Stimulated activated CD4-positive, alpha-beta T cell treated with anti-CD3 and anti-CD28 coated beads, Interleukin-15, amount 100 ng/mL, for 24 hours (primary cell): ENCODE measurements around the gene CEP85.
A peak's percentile ranks its signal among the peaks of the same experiment; 100 is the strongest.
"Not testable (repeated sequence)": the region's sequence is repeated elsewhere in the genome, so short reads cannot be mapped to it uniquely, and the experiment has no call there.

Experiments used
- DNase-seq: peaks from one replicate; pipeline ENCODE4 v3.0.0-alpha.2; 2020

CEP85 gene

DNA sequence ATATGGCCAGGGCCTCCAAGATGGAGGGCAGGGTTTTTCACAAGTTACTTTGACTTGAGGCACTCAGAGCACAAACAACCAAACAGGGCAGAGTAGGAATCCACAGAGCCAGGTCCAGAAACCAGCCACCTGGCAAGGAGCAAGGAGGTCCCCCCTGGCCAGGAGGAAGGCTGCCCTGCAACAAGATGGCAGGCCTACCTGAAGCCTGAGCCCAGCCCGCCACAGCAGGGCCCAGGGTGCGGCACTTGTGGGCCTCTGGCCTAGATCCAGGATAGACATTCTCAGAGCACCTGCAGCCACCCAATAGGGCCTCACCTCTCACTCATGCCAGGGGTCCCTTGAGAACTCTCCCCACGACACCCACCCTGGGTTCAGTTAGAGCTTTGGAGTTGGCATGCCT lies 57.4 kb downstream of the CEP85 start:
- no peak for DNase-seq

DNA sequence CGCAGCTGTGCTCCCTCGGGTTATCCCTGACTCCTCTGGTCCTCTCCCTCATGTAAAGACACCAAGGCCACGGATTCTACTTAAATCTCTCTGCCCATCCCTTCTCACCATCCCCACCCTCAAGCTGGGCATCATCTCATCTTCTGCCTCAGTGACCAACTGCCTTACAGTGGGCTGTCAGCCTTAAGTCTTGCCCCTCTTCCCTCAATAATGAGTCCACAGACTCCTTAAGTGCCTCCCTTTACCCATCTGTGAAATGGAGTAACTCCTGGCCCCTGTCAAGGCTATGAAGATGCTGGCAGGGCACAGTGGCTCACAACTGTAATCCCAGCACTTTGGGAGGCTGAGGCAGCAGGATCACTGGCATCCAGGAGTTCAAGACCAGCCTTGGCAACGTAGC lies 57.9 kb downstream of the CEP85 start:
- no peak for DNase-seq

DNA sequence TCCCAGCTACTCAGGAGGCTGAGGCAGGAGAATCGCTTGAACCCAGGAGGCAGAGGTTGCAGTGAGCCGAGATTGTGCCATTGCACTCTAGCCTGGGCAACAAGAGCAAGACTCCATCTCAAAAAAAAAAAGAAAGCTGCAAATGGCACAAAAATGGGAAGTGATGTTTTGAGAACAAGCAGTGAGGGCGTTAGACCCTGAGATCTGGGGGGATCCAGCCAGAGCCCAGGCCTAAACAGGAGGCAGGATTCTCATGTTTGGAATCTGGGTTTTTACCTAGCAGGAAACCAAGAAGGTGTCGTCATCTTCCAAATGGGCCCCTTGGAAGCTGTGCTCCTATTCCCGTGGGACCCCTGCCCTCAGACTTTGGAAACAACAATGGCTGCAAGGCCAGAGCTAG lies 58.7 kb downstream of the CEP85 start:
- DNase-seq = not testable (repeated sequence)

DNA sequence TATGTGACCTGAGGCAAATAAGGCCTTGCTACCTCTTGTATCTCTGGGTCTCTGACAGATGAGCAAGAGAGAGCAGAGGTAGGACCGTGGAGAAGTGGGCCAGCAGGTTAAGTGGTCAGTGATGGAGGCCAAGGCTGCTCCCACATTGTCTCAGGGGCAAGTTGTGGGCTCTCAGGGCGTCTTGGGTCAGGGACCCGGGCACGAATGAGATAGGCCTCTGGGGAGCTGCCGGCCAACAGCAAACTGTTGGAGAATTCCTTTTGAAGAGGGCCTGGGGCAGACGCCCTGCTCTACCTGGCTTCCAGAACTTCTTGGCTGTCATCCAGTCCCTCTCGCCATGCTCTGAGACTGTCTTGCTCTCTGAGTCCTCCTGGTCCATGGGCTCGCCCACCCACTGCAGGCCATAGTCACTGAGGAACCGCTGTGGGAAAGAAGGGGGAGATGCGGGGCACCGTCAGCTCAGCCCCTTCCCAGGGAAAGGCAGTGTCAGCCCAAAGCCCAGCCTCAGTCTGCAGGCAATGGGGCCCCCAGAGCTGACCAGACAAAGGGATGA lies 60.0 kb downstream of the CEP85 start:
- no peak for DNase-seq

DNA sequence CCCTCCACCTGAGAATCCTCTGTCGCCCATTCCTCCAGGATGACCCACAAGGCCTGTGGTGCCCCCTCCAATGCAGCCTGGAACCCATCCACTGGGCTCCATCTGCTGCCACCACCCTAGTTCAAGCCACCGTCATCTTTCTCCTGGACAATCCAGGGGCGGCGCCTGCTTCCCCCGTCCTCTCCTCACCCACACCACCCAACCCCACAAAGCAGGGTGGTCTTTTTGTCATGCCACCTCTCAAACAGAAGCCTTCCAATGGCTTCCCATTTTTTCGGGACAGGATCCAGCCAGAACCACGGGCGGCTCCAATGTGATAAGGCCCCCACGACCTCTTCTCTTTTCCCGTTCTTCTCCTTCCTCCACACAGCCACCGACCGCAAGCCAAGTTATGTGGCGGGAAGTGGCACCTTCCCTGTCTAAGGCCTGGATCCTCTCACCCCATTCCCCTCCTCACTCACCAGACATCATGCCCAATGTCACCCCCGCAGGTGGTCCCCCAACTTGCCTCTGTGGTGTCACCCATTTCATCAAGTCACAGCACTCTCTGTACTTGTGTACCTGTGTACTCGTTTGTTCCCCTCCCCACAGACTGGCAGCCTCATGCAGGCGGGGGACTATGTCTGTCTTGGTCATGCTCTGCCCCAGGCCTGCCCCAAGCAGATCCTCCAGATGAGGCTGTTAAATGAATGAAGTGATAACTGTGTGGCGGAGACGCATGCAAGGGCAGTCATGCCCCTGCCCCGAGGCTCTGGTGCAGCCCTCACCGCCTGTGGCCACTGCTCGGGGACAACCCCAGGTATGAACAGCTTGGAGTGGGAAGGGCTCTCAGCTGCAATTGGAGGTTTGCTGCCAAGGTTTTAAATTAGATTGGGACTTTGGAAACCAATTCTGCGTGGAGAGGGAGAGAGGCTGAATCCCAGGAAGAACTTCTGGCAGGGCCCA lies 61.5 kb downstream of the CEP85 start:
- no peak for DNase-seq

DNA sequence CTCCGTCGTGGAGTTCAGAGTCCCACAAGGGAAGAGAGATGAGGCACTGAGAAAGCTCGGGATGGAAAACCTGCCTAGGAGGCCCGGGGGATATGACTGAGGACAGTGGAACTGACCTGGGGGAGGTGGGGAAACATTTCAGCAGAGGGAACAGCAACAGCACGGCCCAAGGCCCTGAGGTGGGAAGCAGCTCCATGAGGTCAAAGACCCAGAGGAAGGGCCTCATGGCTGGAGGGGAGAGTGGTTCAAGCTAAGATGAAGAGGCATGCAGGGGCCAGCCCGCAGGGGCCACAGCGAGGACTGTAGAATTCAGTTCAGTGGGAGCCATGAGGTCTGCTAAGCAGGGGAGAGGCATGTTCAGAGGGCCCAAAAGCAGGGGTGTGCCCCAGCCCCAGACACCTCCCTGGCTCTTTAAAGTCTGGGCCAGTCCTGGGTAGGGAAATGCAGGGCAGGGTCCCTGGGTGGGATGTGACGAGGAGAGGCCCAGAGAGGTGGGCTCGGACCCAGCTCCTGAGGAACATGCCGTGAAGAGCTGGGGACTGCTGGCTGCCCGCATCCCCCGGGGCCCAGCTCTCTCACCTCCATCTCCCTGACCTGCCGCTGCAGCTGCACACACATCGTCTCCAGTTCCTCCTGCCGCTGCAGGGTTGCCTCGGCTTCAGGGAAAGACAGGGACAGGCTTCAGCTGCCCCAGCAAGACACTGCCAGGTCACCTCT lies 62.5 kb downstream of the CEP85 start:
- no peak for DNase-seq

DNA sequence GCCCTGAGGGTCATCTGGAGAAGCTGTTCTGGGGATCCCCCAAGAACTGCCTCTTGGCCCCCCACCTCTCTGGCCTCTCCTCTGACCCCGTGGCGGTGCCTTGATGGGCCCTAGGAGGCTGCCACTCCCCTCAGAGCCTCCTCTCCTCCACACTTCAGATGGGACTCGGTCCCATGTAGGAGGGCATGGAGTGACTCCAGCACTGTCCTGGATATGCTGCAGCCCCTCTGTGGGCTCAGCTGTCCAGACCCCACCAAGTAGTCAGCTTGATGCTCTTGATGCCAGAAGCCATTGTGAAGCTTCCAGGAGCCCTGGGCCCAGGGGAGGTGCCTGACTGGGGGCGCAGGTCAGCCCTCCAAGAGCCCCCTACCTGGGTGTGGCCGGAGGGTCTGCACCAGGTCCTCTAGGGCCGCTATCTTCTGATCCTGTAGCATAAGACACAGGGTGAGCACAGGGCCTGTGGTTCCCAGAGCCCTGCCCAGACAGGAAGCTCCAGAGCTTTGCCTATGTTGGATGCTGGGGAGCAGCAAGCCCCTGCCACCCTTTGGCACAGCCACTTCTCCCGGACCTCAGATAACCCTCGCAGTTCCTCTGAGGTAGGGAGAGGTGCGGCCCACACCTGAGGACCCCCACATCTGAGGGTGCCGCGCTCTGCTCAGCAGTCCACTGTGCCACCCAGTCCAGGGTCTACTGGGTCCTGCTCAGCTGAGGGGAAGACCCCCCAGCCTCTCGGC lies 63.2 kb downstream of the CEP85 start:
- no peak for DNase-seq

DNA sequence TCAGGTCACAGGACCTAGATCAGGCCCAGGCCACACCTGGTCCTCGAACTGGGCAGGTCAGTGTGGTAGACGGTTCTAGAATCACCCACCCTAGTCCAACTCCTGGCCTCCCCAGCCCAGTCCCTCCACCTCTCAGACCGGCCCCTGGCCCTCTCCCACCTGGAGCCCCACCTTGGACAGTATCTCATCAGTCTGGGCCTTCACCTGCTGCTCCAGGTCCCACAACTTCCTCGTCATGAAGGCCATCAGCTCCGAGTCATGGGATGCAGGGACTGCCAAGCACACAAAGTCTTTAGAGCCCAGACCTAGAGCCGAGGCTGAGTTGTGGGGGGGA lies 63.8 kb downstream of the CEP85 start:
- DNase-seq = no peak

DNA sequence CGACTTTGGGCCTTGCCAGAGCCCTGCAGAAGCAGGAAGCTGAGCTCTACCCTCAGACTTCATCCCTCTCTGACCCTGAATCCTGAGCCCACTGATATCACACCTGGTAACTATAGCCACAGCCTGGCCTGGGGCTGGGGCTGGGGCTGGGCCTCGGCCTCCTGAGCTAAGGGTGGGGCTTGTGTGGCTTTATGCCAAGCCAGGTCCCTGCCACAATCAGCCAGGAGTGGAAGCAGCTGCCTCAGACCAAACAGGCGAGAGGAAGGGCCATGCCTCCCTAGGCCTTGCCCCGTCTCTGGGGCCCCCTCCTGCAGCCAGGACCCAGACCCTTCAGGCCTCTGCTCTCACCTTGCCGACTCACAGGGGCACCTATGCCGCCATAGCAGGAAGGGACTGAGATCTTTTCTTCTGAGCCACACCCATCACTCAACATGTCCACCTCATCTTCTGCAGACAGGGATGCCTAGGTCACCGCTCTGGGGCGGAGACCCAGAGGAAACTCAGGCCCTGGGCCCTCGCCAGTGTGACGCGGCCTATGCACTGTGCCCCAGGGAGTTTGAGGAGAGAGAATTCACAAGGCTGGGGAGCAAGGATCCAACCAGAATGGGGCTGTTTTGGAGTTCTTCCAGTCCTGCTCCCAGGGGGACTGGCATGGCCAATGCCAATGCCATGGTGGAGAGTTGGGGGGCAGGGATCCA lies 66.7 kb downstream of the CEP85 start:
- DNase-seq = no peak

DNA sequence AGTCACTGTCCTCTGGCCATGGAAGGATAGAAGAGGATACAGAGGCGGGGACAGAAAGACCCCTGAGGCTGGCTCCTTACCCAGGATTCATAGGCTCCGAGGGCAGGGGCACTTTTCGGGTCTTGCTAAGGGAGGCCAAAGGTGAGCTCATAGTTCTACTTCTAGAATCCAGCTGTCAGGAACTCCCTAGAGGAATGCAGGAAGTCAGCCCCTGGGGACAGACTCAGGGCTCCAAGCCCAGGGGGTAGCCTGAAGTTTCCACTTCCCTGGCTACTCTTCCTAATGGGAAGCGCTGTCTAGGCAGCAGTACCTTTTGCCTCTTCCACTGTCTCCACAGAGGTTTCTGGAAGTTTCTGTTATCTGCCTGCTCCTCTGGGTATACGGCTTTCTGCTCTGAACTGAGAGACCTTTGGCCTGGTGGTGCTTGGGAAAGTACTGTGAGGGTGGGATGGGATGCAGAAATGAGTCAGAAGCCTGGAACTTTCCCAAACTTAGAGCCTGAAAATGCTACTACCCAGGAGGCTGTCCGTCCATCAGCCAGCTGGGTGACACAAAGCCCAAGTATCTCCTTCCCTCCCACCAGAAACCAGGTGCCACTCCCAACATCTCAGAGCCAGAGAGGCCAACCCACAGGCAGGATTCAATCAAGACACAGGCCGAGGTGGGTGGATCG lies 68.9 kb downstream of the CEP85 start:
- no peak for DNase-seq

DNA sequence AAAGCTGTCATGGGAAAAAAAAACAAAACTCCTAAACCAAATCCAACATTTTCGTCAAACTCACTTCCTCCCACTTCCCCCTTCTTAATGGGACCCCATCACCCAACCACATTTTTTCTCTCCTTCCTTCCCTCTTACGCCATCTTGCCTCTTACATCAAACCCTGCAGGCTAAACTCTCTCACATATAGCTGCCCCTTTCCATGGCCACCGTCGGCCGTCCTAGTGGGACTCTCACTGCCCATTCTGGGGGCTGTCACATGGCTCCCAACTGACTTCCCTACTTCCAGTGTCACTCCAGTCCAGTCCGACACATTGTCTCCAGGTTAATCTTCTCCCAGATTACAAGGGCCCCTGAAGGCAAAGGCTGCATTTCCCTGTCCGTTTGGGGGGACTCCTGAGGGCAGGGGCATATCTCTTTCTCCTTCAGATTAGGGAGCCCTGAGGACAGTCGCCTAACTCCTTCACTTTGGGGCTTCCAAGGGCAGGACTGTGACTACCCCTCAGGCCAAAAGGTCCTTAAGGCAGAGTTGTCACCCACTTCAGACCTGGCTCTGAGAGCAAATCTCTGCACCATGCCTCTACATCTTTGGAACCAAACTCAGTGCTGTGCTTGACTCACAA lies 71.8 kb downstream of the CEP85 start:
- no peak for DNase-seq

DNA sequence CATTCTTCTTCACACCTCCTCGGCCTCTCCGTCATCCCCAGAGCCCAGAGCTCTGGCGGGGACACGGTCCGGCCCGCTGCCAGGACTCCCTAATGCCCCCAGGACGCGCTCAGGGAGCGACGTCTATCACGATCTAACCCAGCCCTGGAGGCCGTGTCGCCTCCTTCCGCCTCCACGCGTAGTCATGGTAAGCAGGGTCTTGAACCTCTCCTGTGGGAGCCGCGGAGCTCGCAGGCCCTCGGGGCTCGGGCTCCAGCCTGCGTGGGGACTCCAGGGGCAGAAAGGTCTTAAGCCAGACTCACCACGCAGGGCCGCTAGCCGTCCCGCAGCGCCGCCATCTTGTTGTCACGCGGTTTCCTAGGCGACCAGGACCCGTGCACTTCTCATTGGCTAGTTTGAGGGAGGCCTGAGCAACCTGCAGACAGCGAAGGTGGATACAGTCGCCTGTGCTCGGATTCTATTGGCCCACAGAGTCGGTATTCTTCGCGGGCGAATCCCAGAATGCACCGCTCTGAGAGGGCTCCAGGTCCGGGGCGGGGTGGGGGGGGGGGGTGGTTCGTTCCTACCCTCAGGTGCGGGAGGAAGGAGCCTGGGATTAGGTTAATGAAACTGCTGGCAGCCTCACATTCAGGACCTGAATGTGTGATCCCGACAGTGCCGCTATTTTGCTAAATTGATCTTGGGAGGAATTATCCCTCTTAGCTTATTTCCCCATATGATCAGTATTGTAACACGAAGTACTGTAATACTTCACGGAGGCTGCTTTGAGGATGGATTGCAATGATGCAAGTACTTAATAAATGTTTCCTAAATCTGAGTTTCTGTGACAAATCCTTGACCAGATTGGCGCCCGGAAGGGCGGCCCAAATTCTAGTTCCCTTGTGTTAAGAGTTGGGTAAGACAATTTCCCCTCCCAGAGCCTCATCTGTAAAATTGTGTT lies 72.6 kb downstream of the CEP85 start, which contains the start of gene UBXN11:
Gene UBXN11 (minus strand): TSS at position 347 of the 940 bp plus-strand sequence. CDS start 3,753 bp downstream, outside the sequence.
- peak; percentile 96 for DNase-seq

DNA sequence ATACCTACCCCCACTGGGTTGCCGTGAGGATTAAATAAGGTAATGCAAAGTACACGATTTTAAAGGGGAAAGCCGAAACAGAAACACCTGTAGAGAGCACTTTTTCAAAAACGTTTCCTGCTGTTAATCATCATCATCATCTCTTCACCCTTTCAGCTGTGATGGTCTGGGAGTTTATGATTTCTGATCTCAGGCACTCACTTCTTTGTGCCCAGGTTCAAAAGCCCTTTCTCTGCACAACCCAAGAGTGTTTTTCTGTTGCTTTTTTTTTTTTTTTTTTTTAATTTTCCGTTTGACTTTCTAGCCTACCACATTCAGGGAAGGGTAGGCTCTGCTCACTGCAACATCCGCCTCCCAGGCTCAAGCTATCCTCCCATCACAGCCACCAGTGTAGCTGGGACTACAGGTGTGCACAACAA lies 73.4 kb downstream of the CEP85 start:
- peak; percentile 40 for DNase-seq

DNA sequence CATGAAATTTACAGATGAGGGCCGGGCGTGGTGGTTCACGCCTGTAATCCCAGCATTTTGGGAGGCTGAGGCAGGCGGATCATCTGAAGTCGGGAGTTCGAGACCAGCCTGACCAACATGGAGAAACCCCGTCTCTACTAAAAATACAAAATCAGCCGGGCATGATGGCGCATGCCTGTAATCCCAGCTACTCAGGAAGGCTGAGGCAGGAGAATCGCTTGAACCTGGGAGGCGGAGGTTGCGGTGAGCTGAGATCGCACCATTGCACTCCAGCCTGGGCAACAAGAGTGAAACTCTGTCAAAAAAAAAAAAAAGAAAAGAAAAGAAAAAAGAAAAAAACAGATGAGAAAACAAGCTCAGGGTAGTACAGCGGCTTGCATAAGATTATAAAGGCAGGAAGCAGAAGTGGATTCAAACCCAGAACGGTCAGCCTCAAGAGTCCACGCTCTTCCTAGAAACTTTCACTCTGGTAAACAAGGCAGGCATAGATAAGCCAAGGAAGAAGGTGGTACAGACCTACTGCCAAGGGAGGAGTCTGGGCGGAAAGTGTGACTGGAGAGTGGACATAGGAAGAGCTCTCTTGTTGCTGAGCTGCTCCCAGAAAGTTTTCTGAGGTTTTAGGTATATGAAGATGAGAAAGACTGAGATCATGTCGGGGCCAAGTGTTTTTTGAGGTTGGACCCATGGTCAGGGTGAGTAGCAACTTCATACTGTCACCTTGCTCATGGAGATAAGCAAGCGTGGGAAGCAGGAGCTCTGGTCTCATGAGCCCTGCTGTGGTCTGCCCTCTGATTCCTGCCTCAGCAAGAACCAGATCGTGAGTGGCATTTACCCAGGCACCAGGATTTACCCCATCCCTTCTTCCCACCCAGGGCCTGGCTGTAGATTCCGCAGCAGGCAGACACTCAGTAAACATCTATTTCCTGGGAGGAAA lies 74.2 kb downstream of the CEP85 start:
- DNase-seq = peak; percentile 55

DNA sequence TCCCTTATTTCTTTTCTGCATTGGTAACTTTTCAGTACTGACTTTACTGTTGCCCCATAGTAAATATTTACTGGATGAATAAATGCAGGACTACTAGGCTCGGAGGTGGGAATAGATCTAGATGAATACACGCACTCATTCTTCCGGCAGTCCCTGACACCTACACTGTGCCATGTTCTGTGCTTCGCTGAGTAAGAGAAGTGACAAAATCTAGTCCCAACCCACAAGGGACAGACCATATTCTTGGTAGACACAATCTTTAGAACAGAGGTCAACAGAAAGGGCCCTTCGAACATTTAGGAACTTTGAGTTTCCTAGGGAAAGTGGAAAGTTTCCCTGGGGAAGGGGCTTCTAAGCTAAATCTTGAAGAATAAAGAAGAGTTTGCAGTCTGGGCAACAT lies 80.5 kb downstream of the CEP85 start:
- no peak for DNase-seq

DNA sequence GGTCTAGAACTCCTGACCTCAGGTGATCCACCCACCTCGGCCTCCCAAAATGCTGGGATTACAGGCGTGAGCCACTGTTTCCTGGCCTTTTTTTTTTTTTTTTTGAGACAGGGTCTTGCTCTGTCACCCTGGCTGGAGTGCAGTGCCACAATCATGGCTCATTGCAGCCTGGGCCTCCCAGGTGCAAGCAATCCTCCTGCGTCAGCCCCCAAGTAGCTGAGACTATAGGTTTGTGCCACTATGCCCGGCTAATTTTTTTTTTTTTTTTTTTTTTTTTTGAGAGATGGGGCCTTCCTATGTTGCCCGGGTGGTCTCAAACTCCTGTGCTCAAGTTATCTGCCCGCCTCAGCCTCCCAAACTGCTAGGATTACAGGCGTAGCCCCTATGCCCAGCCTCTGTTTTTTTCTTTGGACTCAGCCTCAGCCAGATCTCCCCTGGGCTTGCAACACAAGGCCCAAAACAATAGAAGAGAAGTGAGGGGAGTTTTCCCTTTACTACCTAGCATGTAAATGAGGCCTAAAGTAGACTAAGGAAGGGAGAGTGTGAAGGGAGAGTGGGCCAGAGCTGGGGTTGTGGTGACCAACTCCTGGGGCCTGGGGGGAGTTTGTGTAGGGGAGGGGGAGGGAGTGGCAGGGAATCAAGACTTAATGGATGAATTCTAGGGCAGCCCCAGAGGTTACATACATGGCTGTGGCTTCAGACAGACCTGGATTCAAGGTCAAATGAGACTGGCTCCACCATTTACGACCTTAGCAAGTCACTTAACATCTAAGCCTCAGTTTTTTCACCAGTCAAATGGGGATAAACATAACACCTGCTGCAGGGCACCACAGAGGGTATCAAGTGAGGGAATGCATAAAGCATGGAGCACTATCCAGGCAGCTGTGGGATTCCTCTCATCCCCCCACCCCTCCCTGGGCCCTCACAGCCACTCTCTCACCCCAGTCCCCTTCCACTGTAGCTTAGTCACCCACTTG lies 82.2 kb downstream of the CEP85 start:
- DNase-seq = no peak

DNA sequence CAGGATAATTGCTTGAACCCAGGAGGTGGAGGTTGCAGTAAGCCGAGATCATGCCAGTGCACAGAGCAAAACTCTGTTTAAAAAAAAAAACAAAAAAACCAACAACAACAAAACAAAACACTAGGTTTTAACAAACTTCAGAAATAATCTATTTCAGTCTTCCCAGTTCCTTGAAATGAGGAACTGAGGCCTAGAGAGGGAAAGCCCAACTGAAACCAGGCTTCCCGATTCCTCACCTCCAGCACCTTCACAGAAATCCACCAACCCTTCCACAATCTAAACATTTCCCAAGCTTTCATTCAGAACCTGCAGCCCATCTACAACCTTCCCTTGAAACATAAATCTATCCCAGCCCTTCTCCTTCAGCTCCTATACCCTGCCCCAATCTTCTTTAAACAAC lies 83.1 kb downstream of the CEP85 start:
- DNase-seq = no peak
